RWPE2 (cell line): ENCODE measurements around the gene FRMPD4.

ENCODE experiments used
- ATAC-seq: fragments of 200-7000 bp; cut with Tn5 transposase; 3 replicates; pipeline ENCODE4 v1.9.1; 2021; ENCODE audit warnings: low read depth
- DNase-seq: peaks from one replicate; pipeline ENCODE4 v3.0.0-alpha.2; 2020; ENCODE audit warnings: low spot score
- H3K27ac ChIP-seq: fragments of 450-650 bp; 2 replicates; pipeline ENCODE4 v1.5.1; 2017; ENCODE audit warnings: mild to moderate bottlenecking; ENCODE audit not compliant: poor library complexity, severe bottlenecking
- H3K27me3 ChIP-seq: fragments of 250-450 bp; sonication (Bioruptor Pico); 2 replicates; pipeline ENCODE4 v1.5.1; 2021; ENCODE audit warnings: mild to moderate bottlenecking, moderate library complexity; ENCODE audit not compliant: insufficient read depth, poor library complexity, severe bottlenecking
- H3K36me3 ChIP-seq: fragments of 250-450 bp; sonication (Bioruptor Pico); 2 replicates; pipeline ENCODE4 v1.5.1; 2020; ENCODE audit warnings: low read depth, mild to moderate bottlenecking, moderate library complexity
- H3K4me1 ChIP-seq: fragments of 250-450 bp; sonication (Bioruptor Pico); 2 replicates; pipeline ENCODE4 v1.5.1; 2021; ENCODE audit warnings: mild to moderate bottlenecking, moderate library complexity; ENCODE audit not compliant: insufficient read depth, poor library complexity, severe bottlenecking
- H3K4me3 ChIP-seq: fragments of 250-450 bp; sonication (Bioruptor Pico); 2 replicates; pipeline ENCODE4 v1.5.1; 2021; ENCODE audit warnings: mild to moderate bottlenecking, moderate library complexity; ENCODE audit not compliant: severe bottlenecking
- H3K9me3 ChIP-seq: fragments of 250-450 bp; sonication (Bioruptor Pico); 2 replicates; pipeline ENCODE4 v1.5.1; 2021; ENCODE audit warnings: mild to moderate bottlenecking, moderate library complexity; ENCODE audit not compliant: severe bottlenecking
- CTCF ChIP-seq: fragments of 450-650 bp; IDR thresholded peaks from one replicate; pipeline ENCODE4 v1.5.1; 2017; ENCODE audit warnings: mild to moderate bottlenecking, moderate library complexity; ENCODE audit not compliant: poor library complexity, severe bottlenecking

The FRMPD4 gene

GRCh38 chrX:12567857-12568256, 429.6 kb downstream of the FRMPD4 start:
- Histone ChIP-seq H3K27me3 (no peaks in the 10 kb centered on the region), H3K36me3 (no peaks in the 10 kb centered on the region), H3K27ac (no peak overlapping the region), H3K4me1 (no peaks in the 10 kb centered on the region), H3K9me3 (no peaks in the 10 kb centered on the region), H3K4me3 (no peak overlapping the region)
- peak; percentile 69 for TF ChIP-seq CTCF
- no peak for ATAC-seq
- DNase-seq: no peak

GRCh38 chrX:12570859-12571501, 432.7 kb downstream of the FRMPD4 start:
- Histone ChIP-seq H3K27ac (no peak overlapping the region), H3K27me3 (no peaks in the 10 kb centered on the region), H3K4me3 (no peak overlapping the region), H3K36me3 (no peaks in the 10 kb centered on the region), H3K9me3 (no peaks in the 10 kb centered on the region), H3K4me1 (no peaks in the 10 kb centered on the region)
- ATAC-seq (no peak), DNase-seq (no peak)
- no peak for TF ChIP-seq CTCF

GRCh38 chrX:12579311-12579710, 441.0 kb downstream of the FRMPD4 start:
- Histone ChIP-seq H3K27ac (no peak overlapping the region), H3K27me3 (no peaks in the 10 kb centered on the region), H3K9me3 (no peaks in the 10 kb centered on the region), H3K36me3 (no peaks in the 10 kb centered on the region), H3K4me1 (peaks cover 12% of the 10 kb centered on the region), H3K4me3 (no peak overlapping the region)
- DNase-seq (no peak), ATAC-seq (no peak)
- TF ChIP-seq CTCF: no peak

GRCh38 chrX:12580548-12580947, 442.3 kb downstream of the FRMPD4 start:
- no peak for TF ChIP-seq CTCF
- DNase-seq: no peak
- no peak overlapping the region for H3K4me3 ChIP-seq
- no peaks in the 10 kb centered on the region for H3K27me3 ChIP-seq
- H3K27ac ChIP-seq: peak overlapping the region; percentile 52
- ATAC-seq: peak; percentile 96
- H3K4me1 ChIP-seq: peaks cover 12% of the 10 kb centered on the region
- no peaks in the 10 kb centered on the region for H3K9me3 ChIP-seq
- H3K36me3 ChIP-seq: no peaks in the 10 kb centered on the region

GRCh38 chrX:12581546-12581945, 443.3 kb downstream of the FRMPD4 start:
- Histone ChIP-seq H3K27me3 (no peaks in the 10 kb centered on the region), H3K4me1 (peaks cover 12% of the 10 kb centered on the region), H3K27ac (peak overlapping the region; percentile 52), H3K4me3 (no peak overlapping the region), H3K36me3 (no peaks in the 10 kb centered on the region), H3K9me3 (no peaks in the 10 kb centered on the region)
- no peak for TF ChIP-seq CTCF
- peak; percentile 55 for DNase-seq
- peak; percentile 38; the same call in 2 of the 3 replicates for ATAC-seq
